ENCODE results near the gene RNF167. TPM values are rescaled to one million over a fixed set of nuclear protein-coding genes. Genes with fewer than 3 reads are reported as not detected.

Gene RNF167
- total RNA-seq, 4 donors from 2014 or later = 66.3 to 95.4 (median 80.2) TPM

DNA sequence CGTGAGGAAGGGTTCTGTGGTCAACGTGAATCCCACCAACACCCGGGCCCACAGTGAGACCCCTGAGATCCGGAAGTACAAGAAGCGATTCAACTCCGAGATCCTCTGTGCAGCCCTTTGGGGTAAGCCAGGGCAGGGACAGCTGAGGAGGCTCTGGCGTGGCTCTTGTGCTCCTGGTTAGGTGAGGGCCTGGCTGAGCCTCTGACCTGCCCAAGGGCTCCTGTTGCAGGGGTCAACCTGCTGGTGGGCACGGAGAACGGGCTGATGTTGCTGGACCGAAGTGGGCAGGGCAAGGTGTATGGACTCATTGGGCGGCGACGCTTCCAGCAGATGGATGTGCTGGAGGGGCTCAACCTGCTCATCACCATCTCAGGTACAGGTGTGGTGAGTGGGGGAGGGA, 44.9 kb upstream of the RNF167 start:
- 90 to 94% methylated on average over 5 to 13 of the region's 13 CpGs for WGBS, 2 donors
- no peak for DNase-seq (ENCODE audit: low spot score in 2 of 2)
- no peak overlapping the region for H3K4me3 ChIP-seq (ENCODE audit: low read depth, poor library complexity, severe bottlenecking)
- TF ChIP-seq POLR2A (IDR thresholded peaks at IDR 0.05) (no peak), CTCF (IDR thresholded peaks at IDR 0.05) (no peak)
- intact Hi-C loops (cut with DNase I; ENCODE audit: low total_unique reads) = no loop called here

DNA sequence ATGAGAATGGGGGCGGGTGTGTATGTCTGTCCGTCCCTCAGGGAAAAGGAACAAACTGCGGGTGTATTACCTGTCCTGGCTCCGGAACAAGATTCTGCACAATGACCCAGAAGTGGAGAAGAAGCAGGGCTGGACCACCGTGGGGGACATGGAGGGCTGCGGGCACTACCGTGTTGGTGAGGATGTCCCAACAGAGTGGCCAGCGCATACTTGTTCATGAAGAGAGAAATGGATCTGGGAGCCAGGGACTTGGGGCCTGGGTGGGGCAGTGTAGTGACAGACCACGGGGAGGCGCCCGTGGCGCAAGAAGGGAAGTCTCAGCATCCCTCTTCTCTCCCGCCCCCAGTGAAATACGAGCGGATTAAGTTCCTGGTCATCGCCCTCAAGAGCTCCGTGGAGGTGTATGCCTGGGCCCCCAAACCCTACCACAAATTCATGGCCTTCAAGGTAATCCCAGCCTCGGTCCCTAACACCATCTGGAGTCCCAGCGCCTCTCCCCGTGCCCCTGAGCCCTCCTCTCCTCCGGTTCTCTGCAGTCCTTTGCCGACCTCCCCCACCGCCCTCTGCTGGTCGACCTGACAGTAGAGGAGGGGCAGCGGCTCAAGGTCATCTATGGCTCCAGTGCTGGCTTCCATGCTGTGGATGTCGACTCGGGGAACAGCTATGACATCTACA, 44.3 kb upstream of the RNF167 start:
- 69 to 73% methylated on average over 26 to 27 of the region's 27 CpGs for WGBS, 2 donors
- DNase-seq (ENCODE audit: low spot score in 2 of 2) = no peak
- TF ChIP-seq POLR2A (IDR thresholded peaks at IDR 0.05) = no peak
- TF ChIP-seq CTCF (IDR thresholded peaks at IDR 0.05) = no peak
- H3K4me3 ChIP-seq (ENCODE audit: low read depth, poor library complexity, severe bottlenecking) = no peak overlapping the region
- intact Hi-C loops (cut with DNase I; ENCODE audit: low total_unique reads) = no loop called here

GRCh38 chr17:4896332-4897197, 43.5 kb upstream of the RNF167 start:
- no peak for DNase-seq (ENCODE audit: low spot score in 2 of 2)
- TF ChIP-seq CTCF (IDR thresholded peaks at IDR 0.05) (no peak), POLR2A (IDR thresholded peaks at IDR 0.05) (no peak)
- WGBS, 2 donors = 80 to 88% methylated on average over 20 to 21 of the region's 27 CpGs
- intact Hi-C loops (cut with DNase I; ENCODE audit: low total_unique reads) = no loop called here
- no peak overlapping the region for H3K4me3 ChIP-seq (ENCODE audit: low read depth, poor library complexity, severe bottlenecking)

GRCh38 chr17:4897198-4897687, 42.8 kb upstream of the RNF167 start:
- WGBS, 2 donors = 74 to 78% methylated on average over 10 of the region's 10 CpGs
- DNase-seq (ENCODE audit: low spot score in 2 of 2) = no peak
- no peak overlapping the region for H3K4me3 ChIP-seq (ENCODE audit: low read depth, poor library complexity, severe bottlenecking)
- intact Hi-C loops (cut with DNase I; ENCODE audit: low total_unique reads) = no loop called here
- TF ChIP-seq POLR2A (IDR thresholded peaks at IDR 0.05) = no peak
- no peak for TF ChIP-seq CTCF (IDR thresholded peaks at IDR 0.05)

DNA sequence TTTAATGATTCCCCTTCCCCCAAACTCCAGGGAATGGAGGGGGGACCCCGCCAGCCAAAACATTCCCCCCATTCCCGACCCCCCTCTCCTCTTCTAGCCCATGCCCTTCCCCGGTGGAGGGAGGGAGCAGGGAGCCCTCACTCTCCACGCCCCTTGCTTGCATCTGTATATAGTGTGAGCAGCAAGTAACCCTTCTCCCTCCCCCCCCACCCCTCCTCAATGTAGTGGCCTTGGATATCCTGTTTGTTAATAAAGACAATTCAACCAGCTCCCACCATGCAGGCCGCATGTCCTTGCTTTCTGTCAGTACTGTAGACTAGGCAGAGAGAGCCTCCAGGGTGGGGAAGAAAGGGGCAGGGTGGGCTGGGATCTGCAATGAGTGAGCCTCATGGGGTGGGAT, 42.3 kb upstream of the RNF167 start:
- TF ChIP-seq CTCF (IDR thresholded peaks at IDR 0.05) (no peak), POLR2A (IDR thresholded peaks at IDR 0.05) (no peak)
- intact Hi-C loops (cut with DNase I; ENCODE audit: low total_unique reads) = no loop called here
- WGBS, 2 donors = 71 to 83% methylated on average over 5 of the region's 5 CpGs

More for the DNA sequence above, 42.3 kb upstream of the RNF167 start:
- no peak for DNase-seq (ENCODE audit: low spot score in 2 of 2)
- no peak overlapping the region for H3K4me3 ChIP-seq (ENCODE audit: low read depth, poor library complexity, severe bottlenecking)

All from lower leg skin (tissue), 4 donors.